Measurements from ENCODE around the gene KDM4E.
"Not testable (repeated sequence)": the region's sequence is repeated elsewhere in the genome, so short reads cannot be mapped to it uniquely, and the experiment has no call there.

The KDM4E gene

GRCh38 chr11:95024958-95025357, at the start of gene KDM4E:
Gene KDM4E (plus strand): TSS chr11:95025258. CDS start chr11:95025558, 300 bp downstream.
- DNase-seq = no peak

- DNase-seq = no peak
Measured at GRCh38 chr11:94975599-94975998, 49.5 kb upstream of the KDM4E start.

GRCh38 chr11:94987378-94987777, 37.7 kb upstream of the KDM4E start:
- DNase-seq = no peak

GRCh38 chr11:94988748-94989147, 36.3 kb upstream of the KDM4E start:
- no peak for DNase-seq

- no peak for DNase-seq
Measured at GRCh38 chr11:94993400-94993943, 31.6 kb upstream of the KDM4E start.

GRCh38 chr11:94997437-94997836, 27.6 kb upstream of the KDM4E start:
- no peak for DNase-seq

GRCh38 chr11:94998285-94998684, 26.8 kb upstream of the KDM4E start:
- no peak for DNase-seq

GRCh38 chr11:95003716-95004115, 21.3 kb upstream of the KDM4E start:
- no peak for DNase-seq

GRCh38 chr11:95005642-95006041, 19.4 kb upstream of the KDM4E start:
- no peak for DNase-seq

- no peak for DNase-seq
Measured at GRCh38 chr11:95011376-95011775, 13.7 kb upstream of the KDM4E start.

- no peak for DNase-seq
Measured at GRCh38 chr11:95014184-95014821, 10.8 kb upstream of the KDM4E start.

GRCh38 chr11:95016139-95016538, 8.9 kb upstream of the KDM4E start:
- DNase-seq = no peak

GRCh38 chr11:95021468-95021867, 3.6 kb upstream of the KDM4E start:
- DNase-seq = not testable (repeated sequence)

GRCh38 chr11:95025594-95025993, 536 bp downstream of the KDM4E start:
- not testable (repeated sequence) for DNase-seq

GRCh38 chr11:95028357-95028756, 3.3 kb downstream of the KDM4E start:
- DNase-seq = no peak

GRCh38 chr11:95033051-95033450, 8.0 kb downstream of the KDM4E start:
- no peak for DNase-seq

GRCh38 chr11:95035316-95035715, 10.3 kb downstream of the KDM4E start:
- DNase-seq = no peak

GRCh38 chr11:95037356-95038035, 12.4 kb downstream of the KDM4E start:
- DNase-seq = not testable (repeated sequence)

GRCh38 chr11:95042239-95042638, 17.2 kb downstream of the KDM4E start:
- DNase-seq = no peak

GRCh38 chr11:95042906-95043305, 17.8 kb downstream of the KDM4E start:
- no peak for DNase-seq

- no peak for DNase-seq
Measured at GRCh38 chr11:95044010-95044409, 19.0 kb downstream of the KDM4E start.

- DNase-seq = no peak
Measured at GRCh38 chr11:95045812-95046211, 20.8 kb downstream of the KDM4E start.

- not testable (repeated sequence) for DNase-seq
Measured at GRCh38 chr11:95049122-95049521, 24.1 kb downstream of the KDM4E start, which contains the start of gene KDM4F. Gene KDM4F (plus strand): TSS chr11:95049422.

- DNase-seq = no peak
Measured at GRCh38 chr11:95050595-95051202, 25.6 kb downstream of the KDM4E start.

Measured in NCI-H1092 treated with DMSO at 0.1 percent for 48 hours (cell line).